Measurements from ENCODE around the gene CHST10. TPM values are rescaled to one million over a fixed set of nuclear protein-coding genes. Genes with fewer than 3 reads are reported as not detected.
"Not testable (repeated sequence)": the region's sequence is repeated elsewhere in the genome, so short reads cannot be mapped to it uniquely, and the experiment has no call there.

The CHST10 gene
- total and polyA plus RNA-seq, 4 donors, result 0.11 to 5.2 (median 0.99) TPM

DNA sequence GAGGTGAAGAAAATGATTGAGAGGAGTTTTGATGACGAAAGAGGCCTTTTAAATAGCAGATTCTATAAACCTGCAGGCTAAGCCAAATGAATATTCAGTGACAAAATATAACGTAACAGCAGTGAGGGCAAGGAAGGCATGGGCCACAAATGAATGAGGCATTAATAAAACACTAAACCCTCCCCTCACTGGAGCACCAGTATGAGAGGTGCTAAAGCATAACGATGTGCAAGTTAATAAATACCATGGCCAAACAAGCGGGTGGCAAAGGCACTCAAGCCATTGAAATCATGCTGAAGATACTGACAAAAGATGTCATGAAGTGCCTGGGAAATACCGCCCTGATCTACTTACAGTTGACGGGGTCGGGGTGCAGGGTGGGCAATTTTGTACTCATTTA lies 64.9 kb downstream of the CHST10 start:
- Histone ChIP-seq H3K4me1 (ENCODE audit: control insufficient read depth in 4 of 4, insufficient read depth in 4 of 4, low read length in 3 of 4) (no peaks in the 10 kb centered on the region), H3K9ac (ENCODE audit: low read depth in 1 of 2, low read length in 2 of 2) (no peak overlapping the region), H3K36me3 (ENCODE audit: control insufficient read depth in 4 of 4, insufficient read depth in 3 of 4, low read depth in 1 of 4, low read length in 3 of 4) (no peaks in the 10 kb centered on the region), H3K9me3 (ENCODE audit: control insufficient read depth in 4 of 4, low read length in 3 of 4) (no peaks in the 10 kb centered on the region), H3K27ac (ENCODE audit: low read depth in 1 of 2, low read length in 2 of 2) (no peak overlapping the region), H3K27me3 (ENCODE audit: control insufficient read depth in 4 of 4, insufficient read depth in 4 of 4, low read length in 3 of 4) (peaks cover 0 to 3% (median 0%) of the 10 kb centered on the region in 4 donors), H3K4me3 (ENCODE audit: low read depth in 1 of 3, low read length in 3 of 3) (no peak overlapping the region)
- WGBS, result 83% methylated on average over 7 of the region's 7 CpGs
- no peak for TF ChIP-seq EGR1 (IDR thresholded peaks at IDR 0.05; ENCODE audit: low read depth in 2 of 2)
- no peak for TF ChIP-seq RXRA (IDR thresholded peaks at IDR 0.05)
- TF ChIP-seq, protein P1, sequence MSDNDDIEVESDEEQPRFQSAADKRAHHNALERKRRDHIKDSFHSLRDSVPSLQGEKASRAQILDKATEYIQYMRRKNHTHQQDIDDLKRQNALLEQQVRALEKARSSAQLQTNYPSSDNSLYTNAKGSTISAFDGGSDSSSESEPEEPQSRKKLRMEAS (IDR thresholded peaks at IDR 0.05), result no peak
- TF ChIP-seq SP1 (IDR thresholded peaks at IDR 0.05), result no peak
- no peak for TF ChIP-seq FOXA2 (IDR thresholded peaks at IDR 0.05)
- TF ChIP-seq YY1 (IDR thresholded peaks at IDR 0.05), result no peak
- no peak for TF ChIP-seq RAD21 (IDR thresholded peaks at IDR 0.05)
- no peak for TF ChIP-seq JUND (IDR thresholded peaks at IDR 0.05)
- TF ChIP-seq FOXA1 (IDR thresholded peaks at IDR 0.05), result no peak
- TF ChIP-seq, protein P2, sequence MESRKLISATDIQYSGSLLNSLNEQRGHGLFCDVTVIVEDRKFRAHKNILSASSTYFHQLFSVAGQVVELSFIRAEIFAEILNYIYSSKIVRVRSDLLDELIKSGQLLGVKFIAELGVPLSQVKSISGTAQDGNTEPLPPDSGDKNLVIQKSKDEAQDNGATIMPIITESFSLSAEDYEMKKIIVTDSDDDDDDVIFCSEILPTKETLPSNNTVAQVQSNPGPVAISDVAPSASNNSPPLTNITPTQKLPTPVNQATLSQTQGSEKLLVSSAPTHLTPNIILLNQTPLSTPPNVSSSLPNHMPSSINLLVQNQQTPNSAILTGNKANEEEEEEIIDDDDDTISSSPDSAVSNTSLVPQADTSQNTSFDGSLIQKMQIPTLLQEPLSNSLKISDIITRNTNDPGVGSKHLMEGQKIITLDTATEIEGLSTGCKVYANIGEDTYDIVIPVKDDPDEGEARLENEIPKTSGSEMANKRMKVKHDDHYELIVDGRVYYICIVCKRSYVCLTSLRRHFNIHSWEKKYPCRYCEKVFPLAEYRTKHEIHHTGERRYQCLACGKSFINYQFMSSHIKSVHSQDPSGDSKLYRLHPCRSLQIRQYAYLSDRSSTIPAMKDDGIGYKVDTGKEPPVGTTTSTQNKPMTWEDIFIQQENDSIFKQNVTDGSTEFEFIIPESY (IDR thresholded peaks at IDR 0.05), result no peak
- TF ChIP-seq HNF4A (conservative IDR thresholded peaks at IDR 0.05), result no peak
- TF ChIP-seq, protein P3, sequence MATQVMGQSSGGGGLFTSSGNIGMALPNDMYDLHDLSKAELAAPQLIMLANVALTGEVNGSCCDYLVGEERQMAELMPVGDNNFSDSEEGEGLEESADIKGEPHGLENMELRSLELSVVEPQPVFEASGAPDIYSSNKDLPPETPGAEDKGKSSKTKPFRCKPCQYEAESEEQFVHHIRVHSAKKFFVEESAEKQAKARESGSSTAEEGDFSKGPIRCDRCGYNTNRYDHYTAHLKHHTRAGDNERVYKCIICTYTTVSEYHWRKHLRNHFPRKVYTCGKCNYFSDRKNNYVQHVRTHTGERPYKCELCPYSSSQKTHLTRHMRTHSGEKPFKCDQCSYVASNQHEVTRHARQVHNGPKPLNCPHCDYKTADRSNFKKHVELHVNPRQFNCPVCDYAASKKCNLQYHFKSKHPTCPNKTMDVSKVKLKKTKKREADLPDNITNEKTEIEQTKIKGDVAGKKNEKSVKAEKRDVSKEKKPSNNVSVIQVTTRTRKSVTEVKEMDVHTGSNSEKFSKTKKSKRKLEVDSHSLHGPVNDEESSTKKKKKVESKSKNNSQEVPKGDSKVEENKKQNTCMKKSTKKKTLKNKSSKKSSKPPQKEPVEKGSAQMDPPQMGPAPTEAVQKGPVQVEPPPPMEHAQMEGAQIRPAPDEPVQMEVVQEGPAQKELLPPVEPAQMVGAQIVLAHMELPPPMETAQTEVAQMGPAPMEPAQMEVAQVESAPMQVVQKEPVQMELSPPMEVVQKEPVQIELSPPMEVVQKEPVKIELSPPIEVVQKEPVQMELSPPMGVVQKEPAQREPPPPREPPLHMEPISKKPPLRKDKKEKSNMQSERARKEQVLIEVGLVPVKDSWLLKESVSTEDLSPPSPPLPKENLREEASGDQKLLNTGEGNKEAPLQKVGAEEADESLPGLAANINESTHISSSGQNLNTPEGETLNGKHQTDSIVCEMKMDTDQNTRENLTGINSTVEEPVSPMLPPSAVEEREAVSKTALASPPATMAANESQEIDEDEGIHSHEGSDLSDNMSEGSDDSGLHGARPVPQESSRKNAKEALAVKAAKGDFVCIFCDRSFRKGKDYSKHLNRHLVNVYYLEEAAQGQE (IDR thresholded peaks at IDR 0.05), result no peak
- no peak for DNase-seq (ENCODE audit: low spot score)

DNA sequence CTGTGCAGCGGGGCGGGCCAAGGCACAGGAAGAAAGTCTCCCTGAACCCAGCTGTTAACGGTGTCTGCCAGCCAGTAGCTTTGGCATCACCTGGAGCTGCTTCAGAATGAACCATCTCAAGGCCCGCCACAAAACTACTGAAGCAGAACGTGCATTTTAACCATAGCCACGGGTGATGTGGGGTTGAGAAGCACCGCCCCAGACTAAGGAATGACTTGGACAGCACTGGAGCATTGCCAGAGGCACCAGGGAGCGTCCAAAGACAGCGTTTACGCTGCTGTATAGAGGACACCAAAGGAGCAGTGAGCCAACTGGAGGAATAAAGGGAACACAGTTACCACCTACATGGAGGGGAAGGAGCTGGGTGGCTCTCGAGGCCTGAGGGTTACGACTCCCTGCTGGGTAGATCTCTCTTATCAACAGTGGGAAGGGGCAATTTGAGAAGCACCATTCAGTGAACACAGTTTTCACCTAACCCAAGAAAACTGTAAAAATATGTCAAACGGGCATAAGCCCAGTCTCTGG lies 66.7 kb downstream of the CHST10 start:
- Histone ChIP-seq H3K9me3 (ENCODE audit: control insufficient read depth in 4 of 4, low read length in 3 of 4) (no peaks in the 10 kb centered on the region), H3K4me1 (ENCODE audit: control insufficient read depth in 4 of 4, insufficient read depth in 4 of 4, low read length in 3 of 4) (no peaks in the 10 kb centered on the region), H3K9ac (ENCODE audit: low read depth in 1 of 2, low read length in 2 of 2) (no peak overlapping the region), H3K36me3 (ENCODE audit: control insufficient read depth in 4 of 4, insufficient read depth in 3 of 4, low read depth in 1 of 4, low read length in 3 of 4) (no peaks in the 10 kb centered on the region), H3K27me3 (ENCODE audit: control insufficient read depth in 4 of 4, insufficient read depth in 4 of 4, low read length in 3 of 4) (peaks cover 0 to 3% (median 0%) of the 10 kb centered on the region in 4 donors), H3K27ac (ENCODE audit: low read depth in 1 of 2, low read length in 2 of 2) (no peak overlapping the region), H3K4me3 (ENCODE audit: low read depth in 1 of 3, low read length in 3 of 3) (no peak overlapping the region)
- DNase-seq (ENCODE audit: low spot score), result no peak
- TF ChIP-seq, protein P3 (IDR thresholded peaks at IDR 0.05), result no peak
- no peak for TF ChIP-seq FOXA2 (IDR thresholded peaks at IDR 0.05)
- TF ChIP-seq HNF4G (IDR thresholded peaks at IDR 0.05), result no peak
- no peak for TF ChIP-seq TAF1 (conservative IDR thresholded peaks at IDR 0.05)
- TF ChIP-seq HNF4A (conservative IDR thresholded peaks at IDR 0.05), result no peak
- TF ChIP-seq, protein P2 (IDR thresholded peaks at IDR 0.05), result no peak
- no peak for TF ChIP-seq GABPA (IDR thresholded peaks at IDR 0.05 in 1 of 2, conservative IDR thresholded peaks at IDR 0.05 in 1 of 2)
- no peak for TF ChIP-seq RAD21 (IDR thresholded peaks at IDR 0.05)
- TF ChIP-seq FOXA1 (IDR thresholded peaks at IDR 0.05), result no peak
- 75% methylated on average over 13 of the region's 13 CpGs for whole genome bisulfite sequencing

DNA sequence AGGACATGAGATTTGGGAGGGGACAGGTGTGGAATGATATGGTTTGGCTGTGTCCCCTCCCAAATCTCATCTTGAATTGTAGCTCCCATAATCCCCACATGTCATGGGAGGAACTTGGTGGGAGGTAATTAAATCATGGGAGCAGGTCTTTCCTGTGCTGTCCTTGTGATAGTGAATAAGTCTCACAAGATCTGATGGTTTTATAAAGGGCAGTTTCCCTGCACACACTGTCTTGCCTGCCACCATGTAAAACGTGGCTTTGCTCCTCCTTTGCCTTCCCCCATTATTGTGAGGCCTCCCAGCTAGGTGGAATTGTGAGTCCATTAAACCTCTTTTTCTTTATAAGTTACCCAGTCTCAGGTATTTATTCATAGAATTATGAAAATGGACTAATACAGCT lies 72.3 kb downstream of the CHST10 start:
- WGBS, result 54% methylated on average over 1 of the region's 1 CpG
- H3K4me3 ChIP-seq (ENCODE audit: low read depth in 1 of 3, low read length in 3 of 3); H3K27me3 ChIP-seq (ENCODE audit: control insufficient read depth in 4 of 4, insufficient read depth in 4 of 4, low read length in 3 of 4): not testable (repeated sequence)

More for the DNA sequence above, 72.3 kb downstream of the CHST10 start:
- not testable (repeated sequence) for H3K4me1 ChIP-seq (ENCODE audit: control insufficient read depth in 4 of 4, insufficient read depth in 4 of 4, low read length in 3 of 4); H3K9ac ChIP-seq (ENCODE audit: low read depth in 1 of 2, low read length in 2 of 2); H3K9me3 ChIP-seq (ENCODE audit: control insufficient read depth in 4 of 4, low read length in 3 of 4); H3K36me3 ChIP-seq (ENCODE audit: control insufficient read depth in 4 of 4, insufficient read depth in 3 of 4, low read depth in 1 of 4, low read length in 3 of 4); DNase-seq (ENCODE audit: low spot score); H3K27ac ChIP-seq (ENCODE audit: low read depth in 1 of 2, low read length in 2 of 2)
